Tibial nerve (tissue), 4 donors: Measurements from ENCODE around the gene THAP12. TPM values are rescaled to one million over a fixed set of nuclear protein-coding genes. Genes with fewer than 3 reads are reported as not detected.
"Not testable (repeated sequence)": the region's sequence is repeated elsewhere in the genome, so short reads cannot be mapped to it uniquely, and the experiment has no call there.

Experiments
- DNase-seq, 2 donors: peaks; one replicate each; pipeline ENCODE4 v3.0.0-alpha.2; 2019; ENCODE audit warnings: low spot score in 2 of 2
- H3K27ac ChIP-seq, 4 donors: fragments of 200-600 bp; sonication (generic) in 3 of 4; one replicate each; pipeline ENCODE4 v1.5.1; 2017 to 2019; ENCODE audit warnings: mild to moderate bottlenecking in 1 of 4
- H3K27me3 ChIP-seq, 2 donors: fragments of 200-600 bp; sonication (generic) in 1 of 2; one replicate each; pipeline versions ENCODE4 v1.5.1 to v1.6.0; 2017 to 2019
- H3K36me3 ChIP-seq, 3 donors: fragments of 200-600 bp; sonication (generic); one replicate each; pipeline ENCODE4 v1.5.1; 2018 to 2019
- H3K4me1 ChIP-seq, 4 donors: fragments of 200-600 bp; sonication (generic) in 3 of 4; one replicate each; pipeline ENCODE4 v1.5.1; 2017 to 2019
- H3K4me3 ChIP-seq, 4 donors: fragments of 200-600 bp; sonication (generic) in 3 of 4; one replicate each; pipeline ENCODE4 v1.5.1; 2017 to 2019; ENCODE audit warnings: mild to moderate bottlenecking in 1 of 4, moderate library complexity in 1 of 4
- H3K9me3 ChIP-seq, 4 donors: fragments of 200-600 bp; sonication (generic) in 3 of 4; one replicate each; pipeline ENCODE4 v1.5.1; 2017 to 2019
- CTCF ChIP-seq, 5 experiments: fragments of 200-600 bp in 3 of 5; fragments of 450-650 bp in 2 of 5; sonication (generic) in 3 of 5; IDR thresholded peaks; one replicate each; pipeline ENCODE4 v1.5.1; 2016 to 2019; ENCODE audit warnings: antibody characterized with exemption in 5 of 5, mild to moderate bottlenecking in 3 of 5, moderate library complexity in 2 of 5
- EP300 ChIP-seq, 2 donors: sonication (generic); formaldehyde crosslinking; IDR thresholded peaks; one replicate each; pipeline ENCODE4 v1.6.1; 2017; ENCODE audit warnings: antibody characterized with exemption in 2 of 2, mild to moderate bottlenecking in 1 of 2
- POLR2A ChIP-seq, 2 donors: fragments of 450-650 bp; IDR thresholded peaks; one replicate each; pipeline ENCODE4 v1.6.1; 2017; ENCODE audit warnings: antibody characterized with exemption in 2 of 2, mild to moderate bottlenecking in 2 of 2, moderate library complexity in 2 of 2
- WGBS, 2 donors: methylation state at CpG; one replicate each; pipeline ENCODE4 v1.1.5; 2018; 5-methylcytosine and 5-hydroxymethylcytosine counted together
- total RNA-seq, 4 donors: library from RNA; depleted of rRNA; stranded (reverse); fragments of >200 nt; gene quantifications; one replicate each; pipeline ENCODE4 v1.1.0, GENCODE V29; 2016

THAP12 gene
- total RNA-seq, 4 donors from 2014 or later: 30.4 to 42.6 (median 35.7) TPM

- DNase-seq: no peak
- Histone ChIP-seq H3K4me1 (peaks cover 0 to 19% (median 3%) of the 10 kb centered on the region in 4 donors), H3K27ac (no peak overlapping the region), H3K4me3 (no peak overlapping the region), H3K9me3 (no peaks in the 10 kb centered on the region), H3K36me3 (no peaks in the 10 kb centered on the region), H3K27me3 (peaks cover 0 to 31% of the 10 kb centered on the region in 2 donors)
- 94 to 100% methylated on average over 2 of the region's 2 CpGs for whole genome bisulfite sequencing, 2 donors
- TF ChIP-seq CTCF (IDR thresholded peaks at IDR 0.05): no peak
- no peak for TF ChIP-seq POLR2A (IDR thresholded peaks at IDR 0.05)
- TF ChIP-seq EP300 (IDR thresholded peaks at IDR 0.05): no peak
Observed at GRCh38 chr11:76322942-76323341, 58.0 kb downstream of the THAP12 start.

GRCh38 chr11:76322540-76322939, 58.4 kb downstream of the THAP12 start:
- no peak for TF ChIP-seq POLR2A (IDR thresholded peaks at IDR 0.05)
- no peak for TF ChIP-seq EP300 (IDR thresholded peaks at IDR 0.05)
- no peak for TF ChIP-seq CTCF (IDR thresholded peaks at IDR 0.05)
- H3K9me3 ChIP-seq: no peaks in the 10 kb centered on the region
- H3K36me3 ChIP-seq: no peaks in the 10 kb centered on the region
- 73 to 78% methylated on average over 5 of the region's 5 CpGs for WGBS, 2 donors
- H3K27me3 ChIP-seq: peaks cover 0 to 31% of the 10 kb centered on the region in 2 donors
- no peak for DNase-seq
- no peak overlapping the region for H3K27ac ChIP-seq
- peaks cover 0 to 15% (median 3%) of the 10 kb centered on the region in 4 donors for H3K4me1 ChIP-seq
- H3K4me3 ChIP-seq: no peak overlapping the region

GRCh38 chr11:76321820-76322524, 59.0 kb downstream of the THAP12 start:
- peaks cover 0 to 31% of the 10 kb centered on the region in 2 donors for H3K27me3 ChIP-seq
- H3K27ac ChIP-seq: no peak overlapping the region
- no peak for TF ChIP-seq CTCF (IDR thresholded peaks at IDR 0.05)
- TF ChIP-seq POLR2A (IDR thresholded peaks at IDR 0.05): no peak
- no peak for TF ChIP-seq EP300 (IDR thresholded peaks at IDR 0.05)
- H3K36me3 ChIP-seq: no peaks in the 10 kb centered on the region
- H3K9me3 ChIP-seq: no peaks in the 10 kb centered on the region
- H3K4me3 ChIP-seq: peak overlapping the region in 1 of 4 donors; percentile 14
- whole genome bisulfite sequencing, 2 donors: 19 to 34% methylated on average over 16 to 25 of the region's 59 CpGs
- H3K4me1 ChIP-seq: peaks cover 0 to 15% (median 3%) of the 10 kb centered on the region in 4 donors
- no peak for DNase-seq

GRCh38 chr11:76321340-76321739, 59.6 kb downstream of the THAP12 start:
- H3K4me3 ChIP-seq: no peak overlapping the region
- no peak for TF ChIP-seq EP300 (IDR thresholded peaks at IDR 0.05)
- 54 to 59% methylated on average over 6 to 8 of the region's 8 CpGs for WGBS, 2 donors

GRCh38 chr11:76320929-76321328, 60.0 kb downstream of the THAP12 start:
- no peak for DNase-seq
- H3K27me3 ChIP-seq: peaks cover 0 to 31% of the 10 kb centered on the region in 2 donors
- no peaks in the 10 kb centered on the region for H3K36me3 ChIP-seq
- TF ChIP-seq POLR2A (IDR thresholded peaks at IDR 0.05): no peak
- H3K27ac ChIP-seq: no peak overlapping the region
- no peaks in the 10 kb centered on the region for H3K9me3 ChIP-seq
- H3K4me1 ChIP-seq: peaks cover 0 to 15% (median 3%) of the 10 kb centered on the region in 4 donors
- 78 to 94% methylated on average over 6 of the region's 6 CpGs for WGBS, 2 donors
- no peak overlapping the region for H3K4me3 ChIP-seq

More at GRCh38 chr11:76321340-76321739, 59.6 kb downstream of the THAP12 start:
- peaks cover 0 to 31% of the 10 kb centered on the region in 2 donors for H3K27me3 ChIP-seq
- H3K4me1 ChIP-seq: peaks cover 0 to 15% (median 3%) of the 10 kb centered on the region in 4 donors
- no peaks in the 10 kb centered on the region for H3K36me3 ChIP-seq
- no peaks in the 10 kb centered on the region for H3K9me3 ChIP-seq
- no peak overlapping the region for H3K27ac ChIP-seq
- DNase-seq: no peak

- 82 to 86% methylated on average over 5 of the region's 5 CpGs for WGBS, 2 donors
- Histone ChIP-seq H3K27me3 (peaks cover 0 to 31% of the 10 kb centered on the region in 2 donors), H3K4me1 (peaks cover 0 to 15% (median 3%) of the 10 kb centered on the region in 4 donors)
- not testable (repeated sequence) for H3K27ac ChIP-seq, H3K9me3 ChIP-seq, H3K4me3 ChIP-seq, DNase-seq, H3K36me3 ChIP-seq
Observed at GRCh38 chr11:76319798-76320197, 61.1 kb downstream of the THAP12 start.
